Prostate gland (tissue), 2 donors: ENCODE data around the gene NUBP1. TPM values are rescaled to one million over a fixed set of nuclear protein-coding genes. Genes with fewer than 3 reads are reported as not detected.

Source experiments
- DNase-seq: peaks from one replicate; pipeline ENCODE4 v3.0.0-alpha.2; 2019; ENCODE audit warnings: low spot score
- H3K27ac ChIP-seq, 2 donors: fragments of 200-600 bp; sonication (generic); 2 replicates each; pipeline ENCODE4 v1.5.1; 2017 to 2019
- H3K27me3 ChIP-seq: fragments of 200-600 bp; sonication (generic); replicated peaks from 2 replicates; pipeline ENCODE4 v1.5.1; 2019; ENCODE audit not compliant: insufficient read depth
- H3K36me3 ChIP-seq, 2 donors: fragments of 200-600 bp; sonication (generic); 1 replicate in 1 of 2; 2 replicates in 1 of 2; pipeline versions ENCODE4 v1.5.1 to v1.8.1; 2017 to 2019
- H3K4me1 ChIP-seq: fragments of 200-600 bp; sonication (generic); replicated peaks from 2 replicates; pipeline ENCODE4 v1.5.1; 2019
- H3K4me3 ChIP-seq, 2 donors: fragments of 200-600 bp; sonication (generic); 2 replicates each; pipeline ENCODE4 v1.5.1; 2017 to 2019
- H3K9me3 ChIP-seq: fragments of 200-600 bp; sonication (generic); 2 replicates; pipeline ENCODE4 v1.5.1; 2017
- CTCF ChIP-seq, 4 experiments: fragments of 200-600 bp in 2 of 4; fragments of 450-650 bp in 2 of 4; sonication (generic) in 2 of 4; IDR thresholded peaks; 1 replicate in 3 of 4; 2 replicates in 1 of 4; pipeline ENCODE4 v1.5.1; 2016 to 2019; ENCODE audit warnings: antibody characterized with exemption in 4 of 4, mild to moderate bottlenecking in 2 of 4, moderate library complexity in 2 of 4
- POLR2A ChIP-seq: fragments of 450-650 bp; IDR thresholded peaks from one replicate; pipeline ENCODE4 v1.6.1; 2016; ENCODE audit warnings: antibody characterized with exemption, mild to moderate bottlenecking
- POLR2AphosphoS5 ChIP-seq: sonication (generic); formaldehyde crosslinking; IDR thresholded peaks from one replicate; pipeline ENCODE4 v1.6.1; 2017; ENCODE audit warnings: antibody characterized with exemption
- WGBS: methylation state at CpG from one replicate; pipeline ENCODE4 v1.1.5; 2018; 5-methylcytosine and 5-hydroxymethylcytosine counted together
- intact Hi-C: fragments of 100-400 bp; cut with DNase I; formaldehyde crosslinking; loops from one replicate; pipeline ENCODE4 v1.14.2; 2022
- total RNA-seq, 2 donors: library from RNA; depleted of rRNA; stranded (reverse); fragments of >200 nt; gene quantifications; one replicate each; pipeline ENCODE4 v1.1.0, GENCODE V29; 2016

Gene NUBP1
- total RNA-seq, 2 donors from 2014 or later: 31.6 to 36.0 TPM

GRCh38 chr16:10799736-10800135, 56.1 kb downstream of the NUBP1 start:
- 92% methylated on average over 3 of the region's 3 CpGs for WGBS
- H3K36me3 ChIP-seq: no peaks in the 10 kb centered on the region
- intact Hi-C loops: no loop called here
- H3K27ac ChIP-seq: no peak overlapping the region
- TF ChIP-seq POLR2A (no peak), POLR2AphosphoS5 (no peak), CTCF (IDR thresholded peaks at IDR 0.05) (no peak)
- H3K9me3 ChIP-seq: no peaks in the 10 kb centered on the region
- no peaks in the 10 kb centered on the region for H3K27me3 ChIP-seq
- no peak overlapping the region for H3K4me3 ChIP-seq
- no peaks in the 10 kb centered on the region for H3K4me1 ChIP-seq
- DNase-seq: no peak

- H3K9me3 ChIP-seq: no peaks in the 10 kb centered on the region
- no peaks in the 10 kb centered on the region for H3K36me3 ChIP-seq
- H3K27me3 ChIP-seq: no peaks in the 10 kb centered on the region
- 57% methylated on average over 9 of the region's 9 CpGs for WGBS
- H3K27ac ChIP-seq: no peak overlapping the region
- no peaks in the 10 kb centered on the region for H3K4me1 ChIP-seq
- H3K4me3 ChIP-seq: no peak overlapping the region
- TF ChIP-seq CTCF (IDR thresholded peaks at IDR 0.05) (no peak), POLR2AphosphoS5 (no peak), POLR2A (no peak)
- intact Hi-C loops: no loop called here
- no peak for DNase-seq
Measured at GRCh38 chr16:10805334-10805733, 61.7 kb downstream of the NUBP1 start.

- Histone ChIP-seq H3K4me1 (no peaks in the 10 kb centered on the region), H3K27ac (no peak overlapping the region), H3K4me3 (no peak overlapping the region), H3K27me3 (no peaks in the 10 kb centered on the region), H3K36me3 (no peaks in the 10 kb centered on the region), H3K9me3 (no peaks in the 10 kb centered on the region)
- DNase-seq: no peak
- intact Hi-C loops: no loop called here
- WGBS: 92% methylated on average over 6 of the region's 6 CpGs
- TF ChIP-seq CTCF (IDR thresholded peaks at IDR 0.05) (no peak), POLR2AphosphoS5 (no peak), POLR2A (no peak)
Measured at GRCh38 chr16:10806698-10807097, 63.1 kb downstream of the NUBP1 start.

GRCh38 chr16:10808218-10808617, 64.6 kb downstream of the NUBP1 start:
- H3K4me1 ChIP-seq: no peaks in the 10 kb centered on the region
- 87% methylated on average over 3 of the region's 3 CpGs for WGBS
- TF ChIP-seq POLR2A: no peak
- no peak for TF ChIP-seq POLR2AphosphoS5
- TF ChIP-seq CTCF (IDR thresholded peaks at IDR 0.05): no peak
- H3K9me3 ChIP-seq: no peaks in the 10 kb centered on the region
- no peak overlapping the region for H3K27ac ChIP-seq
- no peak overlapping the region for H3K4me3 ChIP-seq
- H3K36me3 ChIP-seq: no peaks in the 10 kb centered on the region
- intact Hi-C loops: no loop called here
- no peak for DNase-seq
- no peaks in the 10 kb centered on the region for H3K27me3 ChIP-seq

GRCh38 chr16:10808850-10809249, 65.2 kb downstream of the NUBP1 start:
- Histone ChIP-seq H3K27ac (no peak overlapping the region), H3K4me3 (no peak overlapping the region), H3K4me1 (no peaks in the 10 kb centered on the region), H3K27me3 (no peaks in the 10 kb centered on the region), H3K36me3 (no peaks in the 10 kb centered on the region), H3K9me3 (no peaks in the 10 kb centered on the region)
- WGBS: 76% methylated on average over 3 of the region's 3 CpGs
- intact Hi-C loops: no loop called here
- TF ChIP-seq POLR2AphosphoS5 (no peak), CTCF (IDR thresholded peaks at IDR 0.05) (no peak), POLR2A (no peak)
- DNase-seq: no peak
